Parathyroid adenoma (tissue), 2 donors: Measurements from ENCODE around the gene IQGAP3.

Source experiments
- H2AFZ ChIP-seq: fragments of 300-600 bp; sonication (generic); one replicate; pipeline ENCODE4 v1.7.0; 2017; ENCODE audit warnings: antibody characterized with exemption, mild to moderate bottlenecking
- H3K27ac ChIP-seq: fragments of 300-600 bp; sonication (generic); one replicate; pipeline ENCODE4 v1.7.0; 2017
- H3K27me3 ChIP-seq: fragments of 300-600 bp; sonication (generic); one replicate; pipeline ENCODE4 v1.7.0; 2017; ENCODE audit warnings: low read length; ENCODE audit not compliant: control insufficient read depth, insufficient read depth
- H3K36me3 ChIP-seq: fragments of 300-600 bp; sonication (generic); one replicate; pipeline ENCODE4 v1.7.0; 2017; ENCODE audit warnings: low read length; ENCODE audit not compliant: control insufficient read depth, insufficient read depth
- H3K4me1 ChIP-seq: fragments of 300-600 bp; sonication (generic); one replicate; pipeline ENCODE4 v1.7.0; 2017; ENCODE audit warnings: control low read depth
- H3K4me2 ChIP-seq: fragments of 300-600 bp; sonication (generic); one replicate; pipeline ENCODE4 v1.7.0; 2017; ENCODE audit warnings: low read length
- H3K4me3 ChIP-seq: fragments of 300-600 bp; sonication (generic); one replicate; pipeline ENCODE4 v1.7.0; 2017; ENCODE audit warnings: low read depth, low read length
- H3K79me2 ChIP-seq: fragments of 300-600 bp; sonication (generic); one replicate; pipeline ENCODE4 v1.7.0; 2017; ENCODE audit warnings: control low read depth
- H3K9ac ChIP-seq: fragments of 300-600 bp; sonication (generic); one replicate; pipeline ENCODE4 v1.7.0; 2017; ENCODE audit warnings: mild to moderate bottlenecking
- H3K9me3 ChIP-seq: fragments of 300-600 bp; sonication (generic); one replicate; pipeline ENCODE4 v1.7.0; 2017; ENCODE audit warnings: low read length; ENCODE audit not compliant: control insufficient read depth
- CTCF ChIP-seq: fragments of 300-600 bp; sonication (generic); IDR thresholded peaks from one replicate; pipeline ENCODE4 v1.7.0; 2017; ENCODE audit warnings: antibody characterized with exemption, mild to moderate bottlenecking
- donor health status: primary hyperparathyroidism.

The IQGAP3 gene

GRCh38 chr1:156492591-156493080, 79.7 kb downstream of the IQGAP3 start:
- peak overlapping the region; percentile 89 for H3K27ac ChIP-seq
- no peaks in the 10 kb centered on the region for H3K36me3 ChIP-seq
- no peak overlapping the region for H3K9ac ChIP-seq
- peak overlapping the region; percentile 59 for H3K4me2 ChIP-seq
- H3K27me3 ChIP-seq, result no peaks in the 10 kb centered on the region
- peaks cover 73% of the 10 kb centered on the region for H3K79me2 ChIP-seq
- no peak overlapping the region for H2AFZ ChIP-seq
- peak overlapping the region; percentile 12 for H3K4me3 ChIP-seq
- peaks cover 77% of the 10 kb centered on the region for H3K4me1 ChIP-seq
- no peak for TF ChIP-seq CTCF
- H3K9me3 ChIP-seq, result no peaks in the 10 kb centered on the region

GRCh38 chr1:156492013-156492590, 80.3 kb downstream of the IQGAP3 start:
- peaks cover 76% of the 10 kb centered on the region for H3K4me1 ChIP-seq
- no peak overlapping the region for H3K9ac ChIP-seq
- peak overlapping the region; percentile 89 for H3K27ac ChIP-seq
- no peak overlapping the region for H2AFZ ChIP-seq
- no peak overlapping the region for H3K4me3 ChIP-seq
- no peak for TF ChIP-seq CTCF
- no peaks in the 10 kb centered on the region for H3K36me3 ChIP-seq
- no peaks in the 10 kb centered on the region for H3K9me3 ChIP-seq
- peak overlapping the region; percentile 59 for H3K4me2 ChIP-seq
- no peaks in the 10 kb centered on the region for H3K27me3 ChIP-seq
- peaks cover 73% of the 10 kb centered on the region for H3K79me2 ChIP-seq

GRCh38 chr1:156491151-156491949, 81.0 kb downstream of the IQGAP3 start:
- H3K4me2 ChIP-seq, result peak overlapping the region; percentile 67
- no peak for TF ChIP-seq CTCF
- no peak overlapping the region for H3K4me3 ChIP-seq
- H3K36me3 ChIP-seq, result no peaks in the 10 kb centered on the region
- H3K79me2 ChIP-seq, result peaks cover 73% of the 10 kb centered on the region
- no peak overlapping the region for H3K9ac ChIP-seq
- no peaks in the 10 kb centered on the region for H3K27me3 ChIP-seq
- no peak overlapping the region for H2AFZ ChIP-seq
- peak overlapping the region; percentile 89 for H3K27ac ChIP-seq
- peaks cover 70% of the 10 kb centered on the region for H3K4me1 ChIP-seq
- H3K9me3 ChIP-seq, result no peaks in the 10 kb centered on the region

GRCh38 chr1:156490401-156491032, 81.8 kb downstream of the IQGAP3 start:
- H3K4me2 ChIP-seq, result peak overlapping the region; percentile 67
- H3K4me1 ChIP-seq, result peaks cover 67% of the 10 kb centered on the region
- H2AFZ ChIP-seq, result no peak overlapping the region
- H3K36me3 ChIP-seq, result no peaks in the 10 kb centered on the region
- no peak overlapping the region for H3K9ac ChIP-seq
- H3K79me2 ChIP-seq, result peaks cover 74% of the 10 kb centered on the region
- no peaks in the 10 kb centered on the region for H3K9me3 ChIP-seq
- H3K27me3 ChIP-seq, result no peaks in the 10 kb centered on the region
- H3K27ac ChIP-seq, result peak overlapping the region; percentile 89
- H3K4me3 ChIP-seq, result peak overlapping the region; percentile 23
- peak; percentile 16 for TF ChIP-seq CTCF
